GM12892 (cell line): ENCODE data around the gene SLC22A6.

ENCODE experiments used
- POLR2A ChIP-seq: IDR thresholded peaks from 2 replicates; pipeline ENCODE4 v1.6.1; 2011; ENCODE audit warnings: low read depth, low read length, control low read depth
- POLR2AphosphoS5 ChIP-seq: IDR thresholded peaks from 2 replicates; pipeline ENCODE4 v1.6.1; 2011; ENCODE audit warnings: low read depth, low read length, control low read depth
- TAF1 ChIP-seq: IDR thresholded peaks from 2 replicates; pipeline ENCODE4 v1.6.1; 2011; ENCODE audit warnings: low read depth, mild to moderate bottlenecking, control low read depth, low read length, borderline replicate concordance

DNA sequence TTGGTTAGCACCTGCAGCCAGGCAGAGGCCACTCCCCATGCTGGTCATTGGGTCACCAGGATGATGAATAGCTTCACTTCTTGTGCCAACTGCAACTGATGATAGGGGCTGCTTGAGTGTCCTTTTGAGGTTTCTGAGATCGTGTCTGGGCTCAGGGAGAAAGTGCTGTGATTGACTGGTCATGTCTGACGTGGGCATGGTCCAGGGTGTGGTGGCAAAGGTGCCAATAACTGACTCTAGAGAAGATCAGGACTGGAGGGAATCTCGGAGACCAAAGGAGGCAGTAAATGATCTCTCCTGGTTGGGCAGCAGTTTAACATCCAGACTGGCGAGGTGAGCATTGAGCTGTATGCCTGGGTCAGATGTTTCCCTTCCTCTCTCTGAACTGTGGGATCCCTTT, 10.0 kb upstream of the SLC22A6 start:
- no peak for TF ChIP-seq POLR2AphosphoS5
- TF ChIP-seq TAF1: no peak
- TF ChIP-seq POLR2A: no peak
